ENCODE results near the gene PPP4R4. TPM values are rescaled to one million over a fixed set of nuclear protein-coding genes. Genes with fewer than 3 reads are reported as not detected.

Gene PPP4R4
- total and polyA plus RNA-seq, 8 donors = 0.19 to 1.3 (median 0.66) TPM

- H3K36me3 ChIP-seq = no peaks in the 10 kb centered on the region
- FAIRE-seq (no peak), DNase-seq (no peak), ATAC-seq (no peak)
- H3K4me3 ChIP-seq = no peak overlapping the region
- TF ChIP-seq, protein P1, sequence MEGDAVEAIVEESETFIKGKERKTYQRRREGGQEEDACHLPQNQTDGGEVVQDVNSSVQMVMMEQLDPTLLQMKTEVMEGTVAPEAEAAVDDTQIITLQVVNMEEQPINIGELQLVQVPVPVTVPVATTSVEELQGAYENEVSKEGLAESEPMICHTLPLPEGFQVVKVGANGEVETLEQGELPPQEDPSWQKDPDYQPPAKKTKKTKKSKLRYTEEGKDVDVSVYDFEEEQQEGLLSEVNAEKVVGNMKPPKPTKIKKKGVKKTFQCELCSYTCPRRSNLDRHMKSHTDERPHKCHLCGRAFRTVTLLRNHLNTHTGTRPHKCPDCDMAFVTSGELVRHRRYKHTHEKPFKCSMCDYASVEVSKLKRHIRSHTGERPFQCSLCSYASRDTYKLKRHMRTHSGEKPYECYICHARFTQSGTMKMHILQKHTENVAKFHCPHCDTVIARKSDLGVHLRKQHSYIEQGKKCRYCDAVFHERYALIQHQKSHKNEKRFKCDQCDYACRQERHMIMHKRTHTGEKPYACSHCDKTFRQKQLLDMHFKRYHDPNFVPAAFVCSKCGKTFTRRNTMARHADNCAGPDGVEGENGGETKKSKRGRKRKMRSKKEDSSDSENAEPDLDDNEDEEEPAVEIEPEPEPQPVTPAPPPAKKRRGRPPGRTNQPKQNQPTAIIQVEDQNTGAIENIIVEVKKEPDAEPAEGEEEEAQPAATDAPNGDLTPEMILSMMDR (IDR thresholded peaks at IDR 0.05) = no peak
- no peaks in the 10 kb centered on the region for H3K27me3 ChIP-seq
- no peaks in the 10 kb centered on the region for H3K4me1 ChIP-seq
- no peaks in the 10 kb centered on the region for H3K9me3 ChIP-seq
- intact Hi-C loops (cut with DNase I) = no loop called here
- no peak overlapping the region for H3K27ac ChIP-seq
- 80 to 84% methylated on average over 3 of the region's 3 CpGs for WGBS, 2 donors
These were observed 30.9 kb upstream of the PPP4R4 start for GRCh38 chr14:94143239-94143638.

DNA sequence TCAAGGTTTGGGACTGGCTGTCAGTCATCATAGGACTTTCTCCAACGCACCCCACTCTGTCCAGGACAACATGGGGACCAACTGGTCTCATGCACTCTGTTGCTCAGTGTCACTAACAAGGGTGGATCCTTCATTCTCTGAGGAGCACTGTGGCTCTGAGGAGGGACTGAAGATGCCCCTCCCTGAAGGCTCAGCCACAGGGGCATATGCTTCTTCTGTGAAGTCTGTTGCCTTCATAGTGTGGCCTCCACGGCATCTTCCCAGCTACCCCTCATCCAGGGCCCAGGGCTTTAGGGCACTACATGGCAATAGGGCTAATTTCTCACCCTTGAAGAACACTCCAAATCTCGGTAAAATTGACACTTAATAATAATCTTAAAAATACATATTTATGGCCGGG, 30.4 kb upstream of the PPP4R4 start:
- Histone ChIP-seq H3K27ac (no peak overlapping the region), H3K4me1 (no peaks in the 10 kb centered on the region), H3K36me3 (no peaks in the 10 kb centered on the region), H3K4me3 (no peak overlapping the region), H3K9me3 (no peaks in the 10 kb centered on the region), H3K27me3 (no peaks in the 10 kb centered on the region)
- DNase-seq = no peak
- 81 to 90% methylated on average over 4 of the region's 4 CpGs for WGBS, 2 donors
- TF ChIP-seq, protein P1 (IDR thresholded peaks at IDR 0.05) = no peak
- no peak for FAIRE-seq
- intact Hi-C loops (cut with DNase I) = no loop called here
- ATAC-seq = no peak

DNA sequence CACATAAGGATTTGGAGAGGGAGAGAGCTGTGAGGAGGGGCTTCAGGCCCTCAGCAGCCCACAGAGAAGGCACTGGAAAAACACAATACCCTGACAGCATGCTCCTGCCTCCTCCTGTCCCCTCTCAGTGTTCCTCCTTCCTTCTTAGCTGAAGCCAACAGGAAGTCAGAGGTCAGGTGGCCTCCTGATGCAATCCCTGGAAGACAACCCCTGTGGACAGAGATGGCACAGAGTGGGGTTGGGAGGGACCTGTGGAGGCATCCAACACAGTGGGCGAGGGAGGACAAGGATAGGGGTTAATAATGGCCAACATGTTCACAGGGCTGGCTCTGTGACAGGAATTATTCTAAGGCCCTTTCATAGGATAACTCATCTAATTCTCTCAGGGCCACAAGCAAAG, 29.4 kb upstream of the PPP4R4 start:
- WGBS, 2 donors = 61 to 83% methylated on average over 1 of the region's 1 CpG
- ATAC-seq = no peak

GRCh38 chr14:94145902-94146527, 28.1 kb upstream of the PPP4R4 start:
- intact Hi-C loops (cut with DNase I) = no loop called here

More for the DNA sequence above, 29.4 kb upstream of the PPP4R4 start:
- FAIRE-seq = no peak
- DNase-seq = no peak
- Histone ChIP-seq H3K27ac (no peak overlapping the region), H3K4me3 (no peak overlapping the region), H3K36me3 (no peaks in the 10 kb centered on the region), H3K27me3 (no peaks in the 10 kb centered on the region), H3K9me3 (no peaks in the 10 kb centered on the region), H3K4me1 (no peaks in the 10 kb centered on the region)
- intact Hi-C loops (cut with DNase I) = no loop called here
- TF ChIP-seq, protein P1 (IDR thresholded peaks at IDR 0.05) = no peak

GRCh38 chr14:94152676-94153075, 21.4 kb upstream of the PPP4R4 start:
- FAIRE-seq (no peak), DNase-seq (no peak), ATAC-seq (no peak)
- Histone ChIP-seq H3K27ac (no peak overlapping the region), H3K4me3 (no peak overlapping the region), H3K27me3 (no peaks in the 10 kb centered on the region), H3K4me1 (no peaks in the 10 kb centered on the region), H3K9me3 (no peaks in the 10 kb centered on the region), H3K36me3 (no peaks in the 10 kb centered on the region)
- intact Hi-C loops (cut with DNase I) = no loop called here
- WGBS, 2 donors = 84 to 85% methylated on average over 1 of the region's 1 CpG
- TF ChIP-seq, protein P1 (IDR thresholded peaks at IDR 0.05) = no peak

More at GRCh38 chr14:94145902-94146527, 28.1 kb upstream of the PPP4R4 start:
- no peaks in the 10 kb centered on the region for H3K36me3 ChIP-seq
- H3K4me3 ChIP-seq = no peak overlapping the region
- DNase-seq (no peak), FAIRE-seq (no peak), ATAC-seq (no peak)
- H3K27ac ChIP-seq = no peak overlapping the region
- H3K9me3 ChIP-seq = no peaks in the 10 kb centered on the region
- no peaks in the 10 kb centered on the region for H3K27me3 ChIP-seq
- 64 to 80% methylated on average over 6 of the region's 6 CpGs for WGBS, 2 donors
- TF ChIP-seq, protein P1 (IDR thresholded peaks at IDR 0.05) = no peak
- H3K4me1 ChIP-seq = no peaks in the 10 kb centered on the region

Measured in pancreas (tissue), 10 donors.